H1 (cell line): ENCODE measurements around the gene TNP2. TPM values are rescaled to one million over a fixed set of nuclear protein-coding genes. Genes with fewer than 3 reads are reported as not detected.

Source experiments
- CHD7 ChIP-seq: fragments of 300-600 bp; sonication (generic); IDR thresholded peaks from 2 replicates; pipeline ENCODE4 v1.7.1; 2012; ENCODE audit warnings: low read length, moderate library complexity, mild to moderate bottlenecking, inconsistent platforms; ENCODE audit not compliant: insufficient replicate concordance
- CTCF ChIP-seq, 3 experiments: IDR thresholded peaks; 1 replicate in 2 of 3; 2 replicates in 1 of 3; pipeline versions ENCODE4 v1.5.1 to v1.6.1; 2011; ENCODE audit warnings: low read length in 3 of 3, mild to moderate bottlenecking in 3 of 3, inconsistent platforms in 2 of 3, low read depth in 1 of 3, moderate library complexity in 1 of 3; ENCODE audit not compliant: insufficient read depth in 1 of 3; ENCODE audit errors: control extremely low read depth in 1 of 3
- FOSL1 ChIP-seq: IDR thresholded peaks from 2 replicates; pipeline ENCODE4 v1.6.1; 2011; ENCODE audit warnings: mild to moderate bottlenecking, low read depth, low read length, moderate library complexity; ENCODE audit not compliant: insufficient read depth
- POLR2AphosphoS5 ChIP-seq: IDR thresholded peaks from 2 replicates; pipeline ENCODE4 v1.6.1; 2011; ENCODE audit warnings: low read depth, low read length
- USF2 ChIP-seq: IDR thresholded peaks from 2 replicates; pipeline ENCODE4 v1.6.1; 2011; ENCODE audit warnings: low read length, improper control_type of control experiment
- polyA plus RNA-seq, 7 experiments: library from polyadenylated mRNA; depleted of rRNA in 3 of 7; stranded (reverse) in 5 of 7; unstranded in 2 of 7; fragments of >200 nt in 5 of 7; fragments of 200-250 nt in 2 of 7; gene quantifications; 1 replicate in 5 of 7; 2 replicates in 1 of 7; 4 replicates in 1 of 7; pipeline versions ENCODE4 v1.2.1 to v1.2.3, GENCODE V29; 2011 to 2013; ENCODE audit warnings: missing spikeins in 2 of 7, mixed read lengths in 2 of 7
- total RNA-seq: library from RNA; stranded (reverse); fragmentation: NEBNext Ultra II Directional; extraction: Animal tissue kit (Norgen Biotek cat#: 25700); gene quantifications from 2 replicates; pipeline ENCODE4 v1.2.1, GENCODE V29; 2021

The TNP2 gene
- total and polyA plus RNA-seq, 2 of the 8 experiments (the other 6 are each of a cell fraction or from before 2014, with no cell fraction given): not detected

GRCh38 chr16:11257131-11257938, 11.8 kb downstream of the TNP2 start (continued):
- peak; percentile 80 to 91 (median 90) for TF ChIP-seq CTCF (IDR thresholded peaks at IDR 0.05; ENCODE audit: control extremely low read depth in 1 of 3, insufficient read depth in 1 of 3, low read depth in 1 of 3, low read length in 3 of 3)
- TF ChIP-seq FOSL1: no peak
- no peak for TF ChIP-seq POLR2AphosphoS5
- no peak for TF ChIP-seq CHD7
- no peak for TF ChIP-seq USF2
